GM12878 (cell line): ENCODE data around the gene TNFSF9. TPM values are rescaled to one million over a fixed set of nuclear protein-coding genes. Genes with fewer than 3 reads are reported as not detected.

Experiments
- ATAC-seq: fragments of 200-7000 bp; cut with Tn5 transposase; 3 replicates; pipeline ENCODE4 v1.9.1; 2020; ENCODE audit warnings: mild to moderate bottlenecking, moderate library complexity
- BruUV-seq: library from RNA; stranded (reverse); fragments of 400-500 nt; replicated peaks from 2 replicates; lab custom pipeline; 2021; lab: Mats Ljungman, UMichigan
- CTCF ChIA-PET: fragments of 300-600 bp; sonication (Branson Sonifier 250); formaldehyde crosslinking; extraction: SDS; loops from one replicate; lab custom pipeline; 2021; ENCODE audit warnings: inconsistent platforms; lab: Yijun Ruan, JAX
- POLR2A ChIA-PET: fragments of 350-600 bp; formaldehyde crosslinking; extraction: SDS; loops from one replicate; lab custom pipeline; 2021; ENCODE audit warnings: inconsistent platforms; lab: Charles Lee
- RAD21 ChIA-PET: fragments of 300-600 bp; sonication (Branson Sonifier 250); formaldehyde crosslinking; loops from one replicate; lab custom pipeline; 2023; ENCODE audit warnings: antibody characterized with exemption; ENCODE audit not compliant: unreplicated experiment; lab: Charles Lee
- SMC1A ChIA-PET: fragments of 300-600 bp; sonication (Branson Sonifier 250); formaldehyde crosslinking; loops from one replicate; lab custom pipeline; 2023; ENCODE audit not compliant: unreplicated experiment, uncharacterized antibody; lab: Charles Lee
- DNase-seq: peaks from one replicate; pipeline ENCODE4 v3.0.0-alpha.2; 2011; ENCODE audit warnings: low read depth, low spot score
- FAIRE-seq: peaks from 3 replicates; lab custom pipeline; 2011; peaks lifted over from hg19 to GRCh38; lab: Jason Lieb, UNC
- H2AFZ ChIP-seq: 2 replicates; pipeline ENCODE4 v1.6.0; 2011; ENCODE audit warnings: low read depth, low read length, control low read depth; ENCODE audit not compliant: control insufficient read depth
- H3K27ac ChIP-seq: 2 replicates; pipeline ENCODE4 v1.5.1; 2011; ENCODE audit warnings: control low read depth; ENCODE audit not compliant: control insufficient read depth, insufficient read depth
- H3K27me3 ChIP-seq, 2 experiments: replicated peaks in 1 of 2; 2 replicates each; pipeline versions ENCODE4 v1.6.0 to v1.6.1; 2011; ENCODE audit warnings: low read length in 1 of 2; ENCODE audit not compliant: control insufficient read depth in 2 of 2, insufficient read depth in 2 of 2
- H3K36me3 ChIP-seq, 2 experiments: 2 replicates each; pipeline ENCODE4 v1.5.1; 2011; ENCODE audit warnings: low read length in 1 of 2; ENCODE audit not compliant: control insufficient read depth in 2 of 2, insufficient read depth in 2 of 2
- H3K4me1 ChIP-seq: 2 replicates; pipeline ENCODE4 v1.6.1; 2011; ENCODE audit warnings: mild to moderate bottlenecking, low read length, moderate library complexity, mixed read lengths; ENCODE audit not compliant: control insufficient read depth, insufficient read depth
- H3K4me2 ChIP-seq: 2 replicates; pipeline ENCODE4 v1.6.0; 2011; ENCODE audit warnings: control low read depth; ENCODE audit not compliant: control insufficient read depth, insufficient read depth
- H3K4me3 ChIP-seq: fragments of 200-600 bp; sonication (generic); 2 replicates; pipeline ENCODE4 v1.5.1; 2016
- H3K79me2 ChIP-seq: 2 replicates; pipeline ENCODE4 v1.6.0; 2011; ENCODE audit warnings: low read length; ENCODE audit not compliant: control insufficient read depth, insufficient read depth
- H3K9ac ChIP-seq: 2 replicates; pipeline ENCODE4 v1.8.0; 2011; ENCODE audit warnings: low read length, control low read depth, mixed read lengths; ENCODE audit not compliant: control insufficient read depth, insufficient read depth
- H3K9me3 ChIP-seq: replicated peaks from 3 replicates; pipeline ENCODE4 v1.5.1; 2011; ENCODE audit warnings: mild to moderate bottlenecking, low read length; ENCODE audit not compliant: control insufficient read depth, insufficient read depth
- H4K20me1 ChIP-seq: 2 replicates; pipeline ENCODE4 v1.6.0; 2011; ENCODE audit not compliant: control insufficient read depth, insufficient read depth
- ATF3 ChIP-seq: IDR thresholded peaks from 2 replicates; pipeline ENCODE4 v1.6.1; 2011; ENCODE audit warnings: low read depth, mild to moderate bottlenecking, low read length, moderate library complexity, borderline replicate concordance; ENCODE audit errors: extremely low read depth
- BRCA1 ChIP-seq: IDR thresholded peaks from 2 replicates; pipeline ENCODE4 v1.6.1; 2011; ENCODE audit warnings: low read depth, low read length, improper control_type of control experiment
- CHD4 ChIP-seq: fragments of 200-600 bp; sonication (generic); IDR thresholded peaks from 2 replicates; pipeline ENCODE4 v1.6.1; 2016; ENCODE audit warnings: mild to moderate bottlenecking
- EGR1 ChIP-seq, 2 experiments: IDR thresholded peaks; 1 replicate in 1 of 2; 2 replicates in 1 of 2; pipeline ENCODE4 v1.6.1; 2011 to 2012; ENCODE audit warnings: low read depth in 2 of 2, low read length in 2 of 2, borderline replicate concordance in 1 of 2, mild to moderate bottlenecking in 1 of 2, moderate library complexity in 1 of 2
- HDGF ChIP-seq: fragments of 450-650 bp; IDR thresholded peaks from 2 replicates; pipeline ENCODE4 v1.6.1; 2016; ENCODE audit warnings: antibody characterized with exemption
- MEF2A ChIP-seq: IDR thresholded peaks from 2 replicates; pipeline ENCODE4 v1.6.1; 2011; ENCODE audit warnings: low read depth, mild to moderate bottlenecking, low read length, moderate library complexity; ENCODE audit not compliant: insufficient read depth
- MYB ChIP-seq: fragments of 150-350 bp; IDR thresholded peaks from 2 replicates; pipeline ENCODE4 v1.6.1; 2014; ENCODE audit warnings: mild to moderate bottlenecking, low read depth, low read length, borderline replicate concordance
- NBN ChIP-seq: fragments of 450-650 bp; IDR thresholded peaks from 2 replicates; pipeline ENCODE4 v1.6.1; 2016
- RAD51 ChIP-seq: fragments of 450-650 bp; IDR thresholded peaks from 2 replicates; pipeline ENCODE4 v1.6.1; 2016; ENCODE audit warnings: moderate library complexity, mild to moderate bottlenecking, inconsistent platforms
- RB1 ChIP-seq: fragments of 450-650 bp; formaldehyde crosslinking; IDR thresholded peaks from 2 replicates; pipeline ENCODE4 v1.6.1; 2017; ENCODE audit warnings: mild to moderate bottlenecking, borderline replicate concordance
- RUNX3 ChIP-seq: IDR thresholded peaks from 2 replicates; pipeline ENCODE4 v1.6.1; 2012; ENCODE audit warnings: low read length, inconsistent platforms
- SIN3A ChIP-seq: IDR thresholded peaks from 2 replicates; pipeline ENCODE4 v1.6.1; 2012; ENCODE audit warnings: low read depth, low read length, improper control_type of control experiment
- SIX5 ChIP-seq: IDR thresholded peaks from 2 replicates; pipeline ENCODE4 v1.6.1; 2011; ENCODE audit warnings: mild to moderate bottlenecking, low read depth, low read length, moderate library complexity; ENCODE audit not compliant: severe bottlenecking
- SP1 ChIP-seq: IDR thresholded peaks from one replicate; pipeline ENCODE4 v1.6.1; 2011; ENCODE audit warnings: low read depth, low read length
- TCF7 ChIP-seq: IDR thresholded peaks from 2 replicates; pipeline ENCODE4 v1.6.1; 2014; ENCODE audit warnings: antibody characterized with exemption, borderline replicate concordance
- USF2 ChIP-seq: IDR thresholded peaks from 2 replicates; pipeline ENCODE4 v1.6.1; 2011; ENCODE audit warnings: low read depth, low read length, improper control_type of control experiment, borderline replicate concordance
- ZBTB4 ChIP-seq: fragments of 450-650 bp; formaldehyde crosslinking; IDR thresholded peaks from 2 replicates; pipeline ENCODE4 v1.4.0; 2022; ENCODE audit warnings: mild to moderate bottlenecking, moderate library complexity
- ZNF384 ChIP-seq: IDR thresholded peaks from 2 replicates; pipeline ENCODE4 v1.6.1; 2012; ENCODE audit warnings: low read depth, mild to moderate bottlenecking, low read length, improper control_type of control experiment, borderline replicate concordance
- ZSCAN29 ChIP-seq: fragments of 450-650 bp; IDR thresholded peaks from 2 replicates; pipeline ENCODE4 v1.6.1; 2017; ENCODE audit warnings: mild to moderate bottlenecking, moderate library complexity
- WGBS: methylation state at CpG from one replicate; pipeline ENCODE4 v1.1.6; 2016; ENCODE audit warnings: low lambda C conversion rate; ENCODE audit not compliant: insufficient replicate concordance, insufficient coverage; ENCODE audit errors: missing lambda C conversion rate; 5-methylcytosine and 5-hydroxymethylcytosine counted together
- in situ Hi-C: fragments of 300-500 bp; cut with MboI; formaldehyde crosslinking; loops from 9 replicates; pipeline ENCODE4 v1.14.3; 2018; ENCODE audit warnings: mixed read lengths
- intact Hi-C: fragments of 100-400 bp; cut with micrococcal nuclease; formaldehyde crosslinking; loops from one replicate; pipeline ENCODE4 v1.14.2; 2022; ENCODE audit not compliant: unreplicated experiment
- polyA plus RNA-seq, 11 experiments: library from polyadenylated mRNA; depleted of rRNA in 4 of 11; unstranded in 6 of 11; stranded (reverse) in 5 of 11; fragments of >200 nt; fragmentation: Nextera tagmentation in 4 of 11; fragmentation: Illumina TruSeq in 1 of 11; extraction: Ambion mirVana in 4 of 11; extraction: Trizol in 1 of 11; gene quantifications; 1 replicate in 1 of 11; 2 replicates in 10 of 11; pipeline versions ENCODE4 v1.2.1 to v1.2.3, GENCODE V29; 2011 to 2016; ENCODE audit warnings: inconsistent platforms in 2 of 11, missing spikeins in 2 of 11, low read depth in 1 of 11
- total RNA-seq, 4 experiments: library from RNA; depleted of rRNA in 3 of 4; stranded (reverse); fragments of >200 nt in 3 of 4; fragmentation: Illumina TruSeq in 1 of 4; extraction: Trizol in 1 of 4; gene quantifications; 2 replicates each; pipeline versions ENCODE4 v1.2.1 to v1.2.3, GENCODE V29; 2013 to 2021

TNFSF9 gene
- total and polyA plus RNA-seq, 10 of the 15 experiments (the other 5 are each of a cell fraction or from before 2014, with no cell fraction given), result 6.2 to 75.3 (median 22.1) TPM

- SMC1A ChIA-PET, result interaction anchor here (1.1 to 2.2 kb wide), 2 partner anchors 9 to 10 kb away, joined by 5 to 8 read pairs; partner anchors contain the start of gene DENND1C
- no peaks in the 10 kb centered on the region for H3K36me3 ChIP-seq
- H3K9me3 ChIP-seq, result no peaks in the 10 kb centered on the region
- H3K4me2 ChIP-seq, result peak overlapping the region; percentile 77
- H2AFZ ChIP-seq, result peak overlapping the region; percentile 95
- no TSS peak for BruUV-seq
- FAIRE-seq (no peak), ATAC-seq (no peak), DNase-seq (no peak)
- H3K27ac ChIP-seq, result peak overlapping the region; percentile 89
- intact Hi-C loops (no loop called here), in situ Hi-C loops (no loop called here)
- no peaks in the 10 kb centered on the region for H4K20me1 ChIP-seq
- TF ChIP-seq MYB, result no peak
- no peak for TF ChIP-seq TCF7
- TF ChIP-seq ZSCAN29, result no peak
- TF ChIP-seq ATF3, result no peak
- no peak for TF ChIP-seq CHD4
- TF ChIP-seq USF2, result no peak
- no peak for TF ChIP-seq SP1
- peak; percentile 30; the same call in 1 of the 2 replicates for TF ChIP-seq NBN
- TF ChIP-seq MEF2A, result no peak
- TF ChIP-seq BRCA1, result no peak
- TF ChIP-seq SIX5, result no peak
- TF ChIP-seq RAD51, result peak; percentile 56; the same call in 1 of the 2 replicates
- no peak for TF ChIP-seq SIN3A
- no peak for TF ChIP-seq RB1
- no peak for TF ChIP-seq RUNX3
- TF ChIP-seq ZBTB4 (CRISPR knock-in tag), result no peak
- no peak for TF ChIP-seq EGR1 (IDR thresholded peaks at IDR 0.05; ENCODE audit: borderline replicate concordance in 1 of 2, low read depth in 2 of 2, low read length in 2 of 2)
- no peak for TF ChIP-seq ZNF384
- TF ChIP-seq HDGF, result peak; percentile 47; the same call in 1 of the 2 replicates
- CTCF ChIA-PET, result interaction anchor here (1.4 to 4.2 kb wide), 4 partner anchors 8 to 437 kb away, joined by 3 to 26 read pairs (median 5); partner anchors contain the start of gene DENND1C
- H3K4me3 ChIP-seq, result peak overlapping the region; percentile 76
- no peaks in the 10 kb centered on the region for H3K27me3 ChIP-seq
- H3K4me1 ChIP-seq, result peaks cover 3% of the 10 kb centered on the region; the same call in 1 of the 2 replicates
- POLR2A ChIA-PET, result interaction anchor here (0.5 to 1.5 kb wide), 10 partner anchors 10 to 743 kb away, joined by 3 to 8 read pairs (median 4); partner anchors contain the start of gene ALKBH7
- RAD21 ChIA-PET, result interaction anchor here (0.6 to 2.8 kb wide), 4 partner anchors 8 to 140 kb away, joined by 3 to 11 read pairs (median 3); partner anchors contain the start of genes DENND1C and KHSRP
- WGBS, result 47% methylated on average over 2 of the region's 2 CpGs
- no peaks in the 10 kb centered on the region for H3K79me2 ChIP-seq
- peak overlapping the region; percentile 79 for H3K9ac ChIP-seq
These were observed 40.7 kb upstream of the TNFSF9 start for GRCh38 chr19:6490134-6490533.
